HepG2 (cell line): Measurements from ENCODE around the gene MYCBP2. TPM values are rescaled to one million over a fixed set of nuclear protein-coding genes. Genes with fewer than 3 reads are reported as not detected.

Source experiments
- ARNT2 ChIP-seq: sonication (generic); formaldehyde crosslinking; IDR thresholded peaks from 2 replicates; pipeline ENCODE4 v1.8.0; 2022; ENCODE audit warnings: mild to moderate bottlenecking, low read depth, missing genetic modification reagents, moderate library complexity
- CHCHD3 ChIP-seq: sonication (generic); formaldehyde crosslinking; IDR thresholded peaks from 2 replicates; pipeline ENCODE4 v1.8.0; 2022; ENCODE audit warnings: mild to moderate bottlenecking, missing genetic modification reagents, moderate library complexity
- CREM ChIP-seq, 2 experiments: sonication (generic) in 1 of 2; formaldehyde crosslinking in 1 of 2; IDR thresholded peaks; 2 replicates each; pipeline versions ENCODE4 v1.4.0 to v1.6.1; 2016 to 2020; ENCODE audit warnings: antibody characterized with exemption in 1 of 2, mild to moderate bottlenecking in 1 of 2, missing genetic modification reagents in 1 of 2
- GTF2F1 ChIP-seq: fragments of 150-350 bp; IDR thresholded peaks from 2 replicates; pipeline ENCODE4 v1.6.1; 2014; ENCODE audit warnings: low read length
- MIER3 ChIP-seq: IDR thresholded peaks from 2 replicates; pipeline ENCODE4 v1.6.1; 2016; ENCODE audit warnings: missing compliant biosample characterization, borderline replicate concordance
- MTF2 ChIP-seq: sonication (generic); formaldehyde crosslinking; IDR thresholded peaks from 2 replicates; pipeline ENCODE4 v1.5.0; 2020; ENCODE audit warnings: missing genetic modification reagents, borderline replicate concordance
- PAF1 ChIP-seq: IDR thresholded peaks from 2 replicates; pipeline ENCODE4 v1.6.1; 2016; ENCODE audit warnings: missing genetic modification reagents, missing compliant biosample characterization
- RERE ChIP-seq: IDR thresholded peaks from 2 replicates; pipeline ENCODE4 v1.6.1; 2016; ENCODE audit warnings: low read depth, missing genetic modification reagents, missing compliant biosample characterization
- RNF219 ChIP-seq: sonication (generic); formaldehyde crosslinking; IDR thresholded peaks from 2 replicates; pipeline ENCODE4 v1.5.0; 2020; ENCODE audit warnings: mild to moderate bottlenecking, missing genetic modification reagents
- SAP130 ChIP-seq: IDR thresholded peaks from 2 replicates; pipeline ENCODE4 v1.6.1; 2016; ENCODE audit warnings: low read depth
- SCMH1 ChIP-seq: sonication (generic); formaldehyde crosslinking; IDR thresholded peaks from 2 replicates; pipeline ENCODE4 v1.9.0; 2021; ENCODE audit warnings: missing genetic modification reagents, mild to moderate bottlenecking, borderline replicate concordance
- SOX13 ChIP-seq, 3 experiments: fragments of 450-650 bp in 1 of 3; sonication (generic) in 1 of 3; formaldehyde crosslinking in 1 of 3; IDR thresholded peaks in 2 of 3; conservative IDR thresholded peaks in 1 of 3; 2 replicates each; pipeline versions ENCODE4 v1.5.0 to v1.6.1; 2016 to 2020; ENCODE audit warnings: antibody characterized with exemption in 1 of 3, mild to moderate bottlenecking in 1 of 3, missing compliant biosample characterization in 1 of 3, missing genetic modification reagents in 1 of 3, moderate library complexity in 1 of 3
- XBP1 ChIP-seq: sonication (generic); formaldehyde crosslinking; IDR thresholded peaks from 2 replicates; pipeline ENCODE4 v1.5.0; 2020; ENCODE audit warnings: missing genetic modification reagents
- ZBTB43 ChIP-seq: sonication (generic); formaldehyde crosslinking; conservative IDR thresholded peaks from 2 replicates; pipeline ENCODE4 v1.4.0; 2020; ENCODE audit warnings: missing genetic modification reagents
- ZBTB46 ChIP-seq: sonication (generic); formaldehyde crosslinking; IDR thresholded peaks from 2 replicates; pipeline ENCODE4 v1.4.0; 2020; ENCODE audit warnings: mild to moderate bottlenecking, missing genetic modification reagents, borderline replicate concordance
- ZFP90 ChIP-seq: sonication (generic); formaldehyde crosslinking; IDR thresholded peaks from 2 replicates; pipeline ENCODE4 v1.8.0; 2022; ENCODE audit warnings: missing genetic modification reagents, mild to moderate bottlenecking, inconsistent platforms, borderline replicate concordance
- ZNF205 ChIP-seq: IDR thresholded peaks from 2 replicates; pipeline ENCODE4 v1.6.1; 2018; ENCODE audit warnings: missing biosample characterization, missing genetic modification reagents
- ZZZ3 ChIP-seq: sonication (generic); formaldehyde crosslinking; IDR thresholded peaks from 2 replicates; pipeline ENCODE4 v1.4.0; 2020; ENCODE audit warnings: missing genetic modification reagents, mild to moderate bottlenecking, borderline replicate concordance
- polyA plus RNA-seq, 8 experiments: library from polyadenylated mRNA; depleted of rRNA in 3 of 8; stranded (reverse) in 7 of 8; unstranded in 1 of 8; fragments of >200 nt; fragmentation: Illumina TruSeq in 4 of 8; extraction: Trizol in 4 of 8; gene quantifications; 2 replicates each; pipeline versions ENCODE4 v1.2.1 to v1.2.3, GENCODE V29; 2011 to 2016; ENCODE audit warnings: low read depth in 4 of 8, missing spikeins in 1 of 8, mixed read lengths in 1 of 8; ENCODE audit not compliant: insufficient read depth in 1 of 8
- total RNA-seq, 5 experiments: library from RNA; depleted of rRNA; stranded (reverse); fragments of >200 nt; fragmentation: Illumina TruSeq; extraction: Trizol; gene quantifications; 2 replicates each; pipeline ENCODE4 v1.2.3, GENCODE V29; 2016; ENCODE audit warnings: low read depth in 1 of 5

Gene MYCBP2
- total and polyA plus RNA-seq, 2 of the 13 experiments (the other 11 are each of a cell fraction or from before 2014, with no cell fraction given) = 16.3 to 35.3 TPM

GRCh38 chr13:77326905-77327604 is at the start of gene MYCBP2 (continued):
- TF ChIP-seq SOX13 (IDR thresholded peaks at IDR 0.05) (peak; percentile 17; the same call in 1 of the 2 replicates), SOX13 (CRISPR knock-in tag; conservative IDR thresholded peaks at IDR 0.05 in 1 of 2, IDR thresholded peaks at IDR 0.05 in 1 of 2) (peak in 1 of 2 experiments; percentile 54; a peak in 2 of 4 replicates), MTF2 (no peak), GTF2F1 (no peak), SAP130 (CRISPR knock-in tag) (peak; percentile 96), ZFP90 (CRISPR knock-in tag) (no peak; the same call in 1 of the 2 replicates), ZNF205 (CRISPR knock-in tag) (no peak), ARNT2 (CRISPR knock-in tag) (peak; percentile 33; the same call in 1 of the 2 replicates), CREM (IDR thresholded peaks at IDR 0.05) (peak; percentile 44; the same call in 1 of the 2 replicates), CREM (CRISPR knock-in tag; IDR thresholded peaks at IDR 0.05) (no peak), ZBTB43 (CRISPR knock-in tag) (no peak), RERE (CRISPR knock-in tag) (no peak), ZZZ3 (CRISPR knock-in tag) (no peak; the same call in 1 of the 2 replicates), SCMH1 (no peak), RNF219 (CRISPR knock-in tag) (no peak), ZBTB46 (CRISPR knock-in tag) (no peak), CHCHD3 (CRISPR knock-in tag) (no peak), PAF1 (CRISPR knock-in tag) (no peak), XBP1 (no peak), MIER3 (CRISPR knock-in tag) (peak; percentile 78; the same call in 1 of the 2 replicates)
